K562 (cell line): ENCODE results near the gene TMEM117. TPM values are rescaled to one million over a fixed set of nuclear protein-coding genes. Genes with fewer than 3 reads are reported as not detected.

Experiments
- ATAC-seq: fragments of 200-7000 bp; cut with Tn5 transposase; 3 replicates; pipeline ENCODE4 v1.9.1; 2020; ENCODE audit warnings: moderate library complexity
- BruUV-seq: library from RNA; stranded (reverse); fragments of 400-500 nt; replicated peaks from 2 replicates; lab custom pipeline; 2021; lab: Mats Ljungman, UMichigan
- CTCF ChIA-PET: fragments of 300-600 bp; formaldehyde crosslinking; extraction: SDS; loops from one replicate; lab custom pipeline; 2021; ENCODE audit warnings: low intra/inter-chr PET ratio; lab: Yijun Ruan, JAX
- POLR2A ChIA-PET: fragments of 300-600, 350-650 bp; sonication (Branson Sonifier 250); formaldehyde crosslinking; extraction: SDS; loops from one replicate; lab custom pipeline; 2021; ENCODE audit warnings: antibody characterized with exemption, inconsistent platforms; lab: Yijun Ruan, JAX
- DNase-seq, 4 experiments: peaks; one replicate each; pipeline versions ENCODE4 v3.0.0 to v3.0.0-alpha.2; 2011 to 2018; ENCODE audit warnings: low spot score in 3 of 4, mixed read lengths in 3 of 4; ENCODE audit errors: extremely low read depth in 1 of 4
- FAIRE-seq: peaks from 2 replicates; lab custom pipeline; 2011; peaks lifted over from hg19 to GRCh38; lab: Jason Lieb, UNC
- H2AFZ ChIP-seq: 2 replicates; pipeline ENCODE4 v1.6.0; 2011; ENCODE audit warnings: low read depth, low read length, control low read depth, inconsistent platforms
- H3K27ac ChIP-seq: fragments of 200-600 bp; 3 replicates; pipeline ENCODE4 v1.8.0; 2011; ENCODE audit warnings: low read depth, mild to moderate bottlenecking, control low read depth, inconsistent platforms, low read length, moderate library complexity, mixed read lengths; ENCODE audit errors: extremely low read depth
- H3K27me3 ChIP-seq, 2 experiments: fragments of 300-600 bp in 1 of 2; 2 replicates in 1 of 2; 3 replicates in 1 of 2; pipeline versions ENCODE4 v1.6.0 to v1.8.0; 2011; ENCODE audit warnings: inconsistent platforms in 2 of 2, low read length in 2 of 2, mild to moderate bottlenecking in 1 of 2, mixed read lengths in 1 of 2, moderate library complexity in 1 of 2; ENCODE audit not compliant: control insufficient read depth in 2 of 2, insufficient read depth in 2 of 2
- H3K36me3 ChIP-seq: fragments of 300-600 bp; 3 replicates; pipeline ENCODE4 v1.8.0; 2011; ENCODE audit warnings: mild to moderate bottlenecking, low read length, inconsistent platforms; ENCODE audit not compliant: control insufficient read depth, insufficient read depth
- H3K4me1 ChIP-seq, 2 experiments: fragments of 200-600 bp in 1 of 2; replicated peaks in 1 of 2; 2 replicates in 1 of 2; 3 replicates in 1 of 2; pipeline versions ENCODE4 v1.5.1 to v1.8.0; 2011; ENCODE audit warnings: inconsistent platforms in 2 of 2, low read length in 2 of 2, mild to moderate bottlenecking in 1 of 2, mixed read lengths in 1 of 2, moderate library complexity in 1 of 2; ENCODE audit not compliant: control insufficient read depth in 2 of 2, insufficient read depth in 2 of 2
- H3K4me2 ChIP-seq: 2 replicates; pipeline ENCODE4 v1.6.1; 2011; ENCODE audit warnings: low read length, control low read depth, inconsistent platforms, mixed read lengths; ENCODE audit not compliant: insufficient read depth
- H3K4me3 ChIP-seq: fragments of 200-600 bp; sonication (generic), shearing (Covaris generic); 2 replicates; pipeline ENCODE4 v1.5.1; 2016; ENCODE audit warnings: control low read depth, inconsistent platforms
- H3K79me2 ChIP-seq: fragments of 200-600 bp; 3 replicates; pipeline ENCODE4 v1.8.0; 2011; ENCODE audit warnings: low read length, inconsistent platforms; ENCODE audit not compliant: control insufficient read depth, insufficient read depth
- H3K9ac ChIP-seq, 2 experiments: 2 replicates each; pipeline versions ENCODE4 v1.6.0 to v1.6.1; 2011; ENCODE audit warnings: low read depth in 2 of 2, low read length in 2 of 2, control low read depth in 1 of 2, inconsistent platforms in 1 of 2, mild to moderate bottlenecking in 1 of 2, mixed read lengths in 1 of 2; ENCODE audit not compliant: insufficient read depth in 1 of 2
- H3K9me1 ChIP-seq: one replicate; pipeline ENCODE4 v1.6.0; 2011; ENCODE audit warnings: inconsistent platforms, mild to moderate bottlenecking, low read length, moderate library complexity; ENCODE audit not compliant: control insufficient read depth, insufficient read depth
- H3K9me3 ChIP-seq: replicated peaks from 2 replicates; pipeline ENCODE4 v1.5.1; 2011; ENCODE audit warnings: low read depth, low read length, inconsistent platforms; ENCODE audit not compliant: control insufficient read depth, insufficient read depth
- H4K20me1 ChIP-seq: replicated peaks from 2 replicates; pipeline ENCODE4 v1.6.1; 2011; ENCODE audit warnings: low read length, inconsistent platforms, mixed read lengths; ENCODE audit not compliant: control insufficient read depth, insufficient read depth
- BMI1 ChIP-seq: fragments of 150-350 bp; IDR thresholded peaks from 2 replicates; pipeline ENCODE4 v1.6.1; 2014; ENCODE audit warnings: low read length
- CBFA2T2 ChIP-seq: fragments of 450-650 bp; conservative IDR thresholded peaks from 2 replicates; pipeline ENCODE4 v1.6.1; 2017; ENCODE audit warnings: mild to moderate bottlenecking
- NFIC ChIP-seq: fragments of 450-650 bp; IDR thresholded peaks from 2 replicates; pipeline ENCODE4 v1.6.1; 2017; ENCODE audit warnings: mild to moderate bottlenecking, inconsistent platforms
- NFIX ChIP-seq: fragments of 250-450 bp; sonication (Bioruptor Pico); IDR thresholded peaks from 2 replicates; pipeline ENCODE4 v1.4.0; 2020; ENCODE audit warnings: low read depth, mild to moderate bottlenecking, moderate library complexity
- PHB ChIP-seq: fragments of 250-450 bp; sonication (Bioruptor Pico); IDR thresholded peaks from 2 replicates; pipeline ENCODE4 v1.5.0; 2021
- TFAP4 ChIP-seq: sonication (generic); formaldehyde crosslinking; IDR thresholded peaks from 2 replicates; pipeline ENCODE4 v1.8.0; 2022; ENCODE audit warnings: missing genetic modification reagents, mild to moderate bottlenecking, moderate library complexity, borderline replicate concordance
- WGBS: fragments of 100-300 bp; shearing (Covaris generic); methylation state at CpG from one replicate; pipeline ENCODE4 v1.1.6; 2016; ENCODE audit warnings: low coverage, mixed read lengths; ENCODE audit not compliant: insufficient coverage; ENCODE audit errors: missing lambda C conversion rate; 5-methylcytosine and 5-hydroxymethylcytosine counted together
- in situ Hi-C: fragments of 300-500 bp; cut with MboI; formaldehyde crosslinking; loops from 4 replicates; pipeline ENCODE4 v1.15.0; 2018; ENCODE audit warnings: inconsistent platforms, mixed read lengths
- intact Hi-C: fragments of 100-400 bp; cut with micrococcal nuclease; formaldehyde crosslinking; loops from 2 replicates; pipeline ENCODE4 v1.14.2; 2022
- polyA plus RNA-seq, 8 experiments: library from polyadenylated mRNA; depleted of rRNA in 4 of 8; stranded (reverse) in 5 of 8; unstranded in 3 of 8; fragments of >200 nt; fragmentation: Nextera tagmentation in 2 of 8; fragmentation: Illumina TruSeq in 1 of 8; extraction: Ambion mirVana in 2 of 8; extraction: Trizol in 1 of 8; gene quantifications; 2 replicates each; pipeline versions ENCODE4 v1.2.1 to v1.2.3, GENCODE V29; 2011 to 2014; ENCODE audit warnings: inconsistent platforms in 1 of 8, missing spikeins in 1 of 8
- total RNA-seq, 7 experiments: library from RNA; depleted of rRNA in 6 of 7; stranded (reverse); fragments of >200 nt in 6 of 7; fragmentation: Illumina TruSeq in 2 of 7; extraction: Trizol in 2 of 7; gene quantifications; 2 replicates each; pipeline versions ENCODE4 v1.2.1 to v1.2.3, GENCODE V29; 2011 to 2021; ENCODE audit warnings: low replicate concordance in 1 of 7

Gene TMEM117
- total and polyA plus RNA-seq, 9 of the 15 experiments (the other 6 are each of a cell fraction or from before 2014, with no cell fraction given), result 0.31 to 2.8 (median 1.0) TPM

- TF ChIP-seq TFAP4 (CRISPR knock-in tag) (no peak), PHB (CRISPR knock-in tag) (no peak), BMI1 (no peak)
Measured at GRCh38 chr12:44387581-44387980, 551.7 kb downstream of the TMEM117 start (continued).

GRCh38 chr12:44389038-44389437 lies 553.2 kb downstream of the TMEM117 start:
- H3K36me3 ChIP-seq, result no peaks in the 10 kb centered on the region
- no peak overlapping the region for H2AFZ ChIP-seq
- ChIA-PET CTCF (no interaction called here), POLR2A (no interaction called here)
- WGBS, result 2% methylated on average over 2 of the region's 2 CpGs
- H3K4me3 ChIP-seq, result no peak overlapping the region
- no peak for FAIRE-seq
- H3K27me3 ChIP-seq, result no peaks in the 10 kb centered on the region
- H3K9ac ChIP-seq, result no peak overlapping the region
- no peaks in the 10 kb centered on the region for H4K20me1 ChIP-seq
- BruUV-seq, result no TSS peak
- H3K9me3 ChIP-seq, result 0 out of 2 replicates have a peak, but pooled peaks cover 2% of the 10 kb centered on the region
- no peak overlapping the region for H3K4me2 ChIP-seq
- TF ChIP-seq NFIX (CRISPR knock-in tag) (peak; percentile 76), CBFA2T2 (no peak), NFIC (peak; percentile 80)
- H3K4me1 ChIP-seq, result no peaks in the 10 kb centered on the region
- H3K9me1 ChIP-seq, result no peaks in the 10 kb centered on the region
- in situ Hi-C loops (no loop called here), intact Hi-C loops (no loop called here)
- no peaks in the 10 kb centered on the region for H3K79me2 ChIP-seq
- ATAC-seq, result no peak
- no peak for DNase-seq
- H3K27ac ChIP-seq, result no peak overlapping the region
